Raji (cell line): ENCODE measurements around the gene ZNF215.

Experiments
- POLR2A ChIP-seq: IDR thresholded peaks from 2 replicates; pipeline ENCODE4 v1.6.1; 2011; ENCODE audit warnings: low read depth, low read length, control low read depth; ENCODE audit not compliant: insufficient read depth

ZNF215 gene

DNA sequence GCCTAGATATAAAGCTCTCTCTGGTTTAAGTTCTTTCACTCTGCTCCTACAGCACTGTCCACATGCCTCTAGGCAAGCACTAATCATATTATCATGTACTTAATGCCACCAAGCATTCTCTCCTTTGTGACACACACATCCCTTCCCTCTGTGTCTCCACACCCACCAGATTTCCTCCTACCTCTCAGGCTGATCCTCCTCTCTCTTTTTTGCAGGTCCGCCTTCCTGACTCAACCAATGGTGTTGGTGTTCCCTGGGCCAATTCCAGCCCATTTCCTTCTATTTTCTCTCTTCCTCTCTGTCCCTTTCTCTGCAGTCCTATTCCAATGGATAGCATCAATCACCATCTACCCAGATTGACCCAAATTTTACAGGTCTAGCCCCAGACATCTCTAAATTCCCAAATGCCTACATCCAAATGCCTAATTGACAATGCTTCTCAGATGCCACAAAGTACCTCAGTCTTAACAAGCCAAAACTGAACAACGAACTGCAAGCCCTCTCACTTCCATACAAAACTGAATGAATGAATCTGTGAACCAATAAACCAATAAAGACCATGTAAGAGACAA is 504 bp upstream of the ZNF215 start:
- no peak for TF ChIP-seq POLR2A

DNA sequence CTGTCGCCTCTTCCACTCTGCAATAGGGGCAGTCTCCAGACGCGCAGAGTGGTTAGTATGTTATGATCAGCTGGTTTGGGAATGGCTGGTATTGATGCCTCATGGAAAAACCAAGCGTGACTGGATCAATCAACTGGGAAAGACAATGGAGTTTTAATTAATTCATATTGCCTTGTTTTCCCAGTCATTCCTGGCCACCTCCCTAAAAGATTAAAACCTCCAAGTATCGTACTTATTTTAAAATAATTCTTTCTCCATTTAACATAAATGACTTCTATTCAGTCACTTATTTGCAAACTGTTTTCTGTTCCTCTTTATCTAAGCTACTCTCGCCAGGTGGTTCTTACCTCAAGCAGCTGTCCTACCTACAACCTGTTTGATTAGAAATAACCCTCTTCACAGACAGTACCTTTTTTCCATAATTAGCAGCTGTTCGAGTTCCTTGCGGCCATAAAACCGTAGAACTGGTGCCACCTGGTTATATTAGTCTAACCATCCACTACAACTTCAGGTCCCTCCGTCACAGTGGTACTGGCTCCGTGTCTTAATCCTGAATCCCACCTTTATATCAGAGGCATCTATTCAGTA is 898 bp downstream of the ZNF215 start:
- TF ChIP-seq POLR2A: no peak

DNA sequence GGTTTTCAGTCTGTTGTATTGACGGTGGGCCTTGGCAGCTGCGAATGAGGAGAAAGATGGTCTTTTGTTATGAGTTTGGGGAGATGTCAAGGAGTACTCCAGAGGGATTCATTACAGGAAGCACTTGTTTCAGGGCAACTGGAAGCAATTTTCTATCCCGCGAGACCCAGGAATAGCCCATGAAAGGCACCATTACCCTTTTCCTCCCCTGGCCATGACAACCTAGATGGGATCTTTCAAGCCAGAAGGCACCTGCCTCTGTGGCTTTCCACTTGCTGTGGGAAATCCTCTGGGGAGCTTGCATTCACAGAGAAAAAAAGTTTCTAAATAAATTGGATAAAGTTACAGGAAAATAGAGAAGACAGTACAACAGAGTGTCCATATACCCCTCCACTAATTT is 2.7 kb downstream of the ZNF215 start:
- no peak for TF ChIP-seq POLR2A

DNA sequence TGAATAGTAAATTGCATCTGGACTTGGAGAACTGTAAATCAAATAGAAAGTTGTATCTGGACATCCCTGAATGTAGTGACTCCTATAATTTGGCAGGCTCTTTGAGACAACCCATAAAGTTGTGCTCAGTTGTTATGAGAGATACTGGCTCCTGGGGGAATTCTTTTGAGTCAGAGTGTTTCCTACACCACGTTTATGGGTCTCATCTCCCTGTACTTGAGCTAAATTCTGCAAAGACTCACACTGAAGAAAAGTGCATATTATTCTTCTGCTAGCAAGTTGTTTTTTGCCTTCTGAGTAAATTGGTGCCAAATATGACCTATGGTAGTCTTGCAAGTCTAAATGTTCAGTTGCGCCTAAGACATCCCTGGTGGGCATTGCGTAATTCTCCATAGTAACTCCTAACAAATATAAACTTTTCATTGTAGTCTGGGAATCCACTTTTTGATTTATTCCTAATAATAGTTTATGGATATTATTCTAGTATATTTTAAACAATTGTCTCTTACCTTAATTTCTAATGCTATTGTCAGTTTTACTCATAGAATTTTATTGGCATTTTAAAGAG is 5.0 kb downstream of the ZNF215 start:
- no peak for TF ChIP-seq POLR2A

DNA sequence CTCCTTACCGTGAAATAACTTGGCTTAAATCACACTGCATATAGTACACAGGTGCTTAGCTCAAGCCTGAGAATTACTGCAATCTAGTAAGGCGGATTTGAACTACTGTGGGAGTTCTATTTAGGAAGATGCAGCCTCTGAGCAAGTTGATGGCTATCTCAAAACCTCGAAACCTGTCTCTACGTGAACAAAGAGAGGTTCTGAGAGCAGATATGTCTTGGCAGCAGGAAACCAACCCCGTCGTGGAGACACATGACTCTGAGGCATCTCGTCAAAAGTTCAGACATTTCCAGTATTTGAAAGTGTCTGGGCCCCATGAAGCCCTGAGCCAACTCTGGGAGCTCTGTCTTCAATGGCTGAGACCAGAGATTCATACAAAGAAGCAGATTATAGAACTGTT is 5.9 kb downstream of the ZNF215 start:
- TF ChIP-seq POLR2A: no peak

GRCh38 chr11:6941970-6942369 is 15.7 kb downstream of the ZNF215 start:
- TF ChIP-seq POLR2A: no peak

GRCh38 chr11:6943131-6943530 is 16.9 kb downstream of the ZNF215 start:
- no peak for TF ChIP-seq POLR2A

DNA sequence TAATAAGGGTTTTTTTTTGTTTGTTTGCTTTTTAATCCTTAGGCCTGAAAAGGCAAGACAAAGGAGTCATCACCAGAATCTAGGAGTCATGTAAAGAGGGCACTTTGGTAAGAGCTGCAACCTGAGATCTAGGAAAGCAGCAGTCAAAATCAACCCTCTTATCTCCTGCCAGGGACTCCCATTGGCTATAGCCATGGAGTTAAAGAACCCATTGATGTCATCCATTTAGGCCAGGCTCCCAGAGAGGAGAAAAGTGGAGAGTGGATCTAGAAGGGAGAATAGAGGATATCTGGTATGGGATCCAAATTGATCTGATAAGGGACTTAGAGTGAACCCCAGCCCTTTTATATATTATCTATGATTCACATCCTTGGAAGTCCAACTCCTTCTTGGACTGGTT is 35.9 kb downstream of the ZNF215 start:
- no peak for TF ChIP-seq POLR2A

GRCh38 chr11:6962673-6963072 is 36.4 kb downstream of the ZNF215 start:
- TF ChIP-seq POLR2A: no peak

GRCh38 chr11:6968816-6969215 is 42.6 kb downstream of the ZNF215 start:
- TF ChIP-seq POLR2A: no peak

GRCh38 chr11:6979365-6979764 is 53.1 kb downstream of the ZNF215 start:
- TF ChIP-seq POLR2A: no peak

DNA sequence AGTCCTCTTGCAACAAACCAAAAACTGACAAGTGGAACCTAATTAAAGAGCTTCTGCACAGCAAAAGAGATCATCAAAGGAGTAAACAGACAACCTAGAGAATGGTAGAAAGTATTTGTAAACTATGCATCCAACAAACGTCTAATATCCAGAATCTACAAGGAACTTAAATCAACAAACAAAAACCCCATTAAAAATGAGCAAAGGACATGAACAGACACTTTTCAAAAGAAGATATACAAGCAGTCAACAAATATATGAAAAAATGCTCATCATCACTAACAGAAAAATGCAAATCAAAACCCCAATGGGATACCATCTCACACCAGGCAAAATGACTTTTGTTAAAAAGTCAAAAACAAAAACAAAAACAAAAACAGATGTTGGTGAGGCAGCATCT is 60.3 kb downstream of the ZNF215 start:
- no peak for TF ChIP-seq POLR2A

GRCh38 chr11:6988506-6988905 is 62.3 kb downstream of the ZNF215 start:
- TF ChIP-seq POLR2A: no peak

- TF ChIP-seq POLR2A: no peak
These were observed 65.0 kb downstream of the ZNF215 start for GRCh38 chr11:6991227-6991626.

GRCh38 chr11:6992026-6992425 is 65.8 kb downstream of the ZNF215 start:
- TF ChIP-seq POLR2A: no peak

GRCh38 chr11:6992457-6993417 is 66.5 kb downstream of the ZNF215 start:
- TF ChIP-seq POLR2A: no peak
